NCI-H146 treated with DMSO at 0.1 percent for 48 hours (cell line): Measurements from ENCODE around the gene CELF1.
A peak's percentile ranks its signal among the peaks of the same experiment; 100 is the strongest.

ENCODE experiments used
- DNase-seq: peaks from one replicate; lab custom pipeline; 2025; ENCODE audit not compliant: unreplicated experiment; lab: John Stamatoyannopoulos, UW

Gene CELF1

DNA sequence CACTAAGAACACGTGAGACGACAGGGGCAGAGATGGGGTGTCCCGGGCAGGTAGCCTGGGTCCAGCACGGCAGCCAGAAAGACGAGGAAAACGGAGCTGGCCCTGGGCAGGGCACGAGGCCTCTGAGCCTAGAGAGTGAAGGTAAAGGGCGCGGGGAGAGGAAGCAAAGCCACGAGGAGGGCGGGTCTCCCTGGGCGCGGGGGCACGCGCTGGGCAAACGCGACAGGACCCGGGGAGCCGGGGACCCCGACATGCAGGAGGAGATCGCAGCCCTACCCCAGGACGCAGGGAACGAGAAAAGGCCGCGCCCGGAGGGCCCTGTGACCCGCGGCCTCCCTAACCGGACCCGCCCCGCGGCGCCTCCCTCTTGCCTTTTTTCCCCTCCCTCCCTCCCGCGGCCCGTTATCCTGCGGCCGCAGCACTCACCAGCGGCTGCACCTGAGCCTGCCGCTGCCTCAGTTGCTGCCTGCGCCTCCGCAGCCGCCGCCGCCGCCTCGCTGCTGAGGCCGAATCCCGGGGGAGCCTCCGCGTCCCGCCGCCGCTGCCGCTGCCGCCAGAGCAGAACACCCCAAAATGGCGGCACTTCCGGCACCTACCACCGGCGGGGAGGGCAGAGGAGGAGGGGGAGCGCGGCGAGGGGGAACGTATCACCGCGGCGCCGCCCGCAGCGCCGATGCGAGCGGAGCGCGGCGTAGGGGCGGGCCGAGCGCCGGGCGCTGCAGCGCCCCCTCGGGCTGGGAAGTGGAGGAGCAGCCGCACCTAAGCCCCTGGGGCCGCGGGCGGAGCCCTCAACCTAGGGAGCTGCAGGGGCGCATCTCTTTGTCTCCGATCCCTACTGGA is at the start of gene CELF1:
CELF1 (minus strand) TSS at position 567 of the 840 bp plus-strand sequence. CDS start 53,609 bp downstream, outside the sequence.
- peak; percentile 82 for DNase-seq

DNA sequence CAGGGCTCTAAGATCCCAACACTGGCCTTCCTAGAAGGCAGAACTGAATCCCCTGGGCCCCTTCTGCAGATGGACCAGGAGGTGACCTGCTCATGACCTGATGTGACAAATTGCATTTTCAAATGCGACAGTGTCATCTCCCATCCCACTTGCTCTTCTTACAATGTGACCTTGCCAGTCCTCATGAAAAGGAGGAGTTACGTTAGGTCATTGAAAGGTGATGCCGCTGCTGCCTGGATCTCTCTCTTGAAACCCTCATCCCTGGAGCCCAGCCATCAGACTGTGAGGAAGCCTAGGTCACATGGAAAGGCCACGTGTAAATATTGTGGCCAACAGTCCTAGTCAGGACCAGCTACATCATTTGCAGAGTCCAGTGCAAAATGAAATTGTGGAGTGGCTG is 47.0 kb upstream of the CELF1 start:
- no peak for DNase-seq

DNA sequence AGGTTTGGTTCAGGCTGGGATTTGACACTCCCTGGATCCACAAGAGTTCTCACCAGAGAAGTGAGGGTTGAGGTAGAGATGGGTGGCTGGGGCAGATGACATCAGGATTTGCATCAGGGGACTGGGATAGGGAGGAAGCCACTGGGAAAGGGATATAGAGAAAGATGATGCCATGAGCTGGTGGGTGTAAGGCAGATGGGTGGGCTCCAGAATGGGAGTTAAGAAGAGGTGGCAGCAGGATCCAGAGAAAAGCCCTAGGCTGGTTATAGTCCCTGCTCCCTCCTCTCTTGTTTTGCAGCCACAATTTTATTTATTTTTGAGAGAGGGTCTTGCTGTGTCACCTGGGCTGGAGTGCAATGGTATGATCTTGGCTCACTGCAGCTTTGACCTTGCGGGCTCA is 43.0 kb upstream of the CELF1 start:
- DNase-seq, result no peak

DNA sequence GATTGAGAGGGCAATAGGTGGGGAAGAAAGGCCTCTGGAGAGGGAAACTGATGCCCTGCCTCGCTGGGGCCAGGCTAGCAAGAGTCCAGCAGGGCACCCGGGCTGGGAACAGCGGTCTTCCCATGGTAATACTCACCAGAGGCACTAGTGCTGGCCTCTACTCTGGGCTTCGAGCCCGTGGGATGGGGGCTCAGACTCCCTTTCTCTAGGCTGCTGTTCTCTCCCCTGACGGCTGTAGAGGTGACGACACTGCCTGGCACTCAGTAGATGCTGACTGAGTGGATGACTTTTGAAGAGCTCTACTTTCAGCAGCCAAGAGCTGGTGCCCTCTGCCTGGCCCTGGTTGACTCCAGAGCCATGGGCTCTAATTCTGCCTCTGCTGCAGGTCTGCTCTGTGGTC is 42.1 kb upstream of the CELF1 start:
- no peak for DNase-seq

DNA sequence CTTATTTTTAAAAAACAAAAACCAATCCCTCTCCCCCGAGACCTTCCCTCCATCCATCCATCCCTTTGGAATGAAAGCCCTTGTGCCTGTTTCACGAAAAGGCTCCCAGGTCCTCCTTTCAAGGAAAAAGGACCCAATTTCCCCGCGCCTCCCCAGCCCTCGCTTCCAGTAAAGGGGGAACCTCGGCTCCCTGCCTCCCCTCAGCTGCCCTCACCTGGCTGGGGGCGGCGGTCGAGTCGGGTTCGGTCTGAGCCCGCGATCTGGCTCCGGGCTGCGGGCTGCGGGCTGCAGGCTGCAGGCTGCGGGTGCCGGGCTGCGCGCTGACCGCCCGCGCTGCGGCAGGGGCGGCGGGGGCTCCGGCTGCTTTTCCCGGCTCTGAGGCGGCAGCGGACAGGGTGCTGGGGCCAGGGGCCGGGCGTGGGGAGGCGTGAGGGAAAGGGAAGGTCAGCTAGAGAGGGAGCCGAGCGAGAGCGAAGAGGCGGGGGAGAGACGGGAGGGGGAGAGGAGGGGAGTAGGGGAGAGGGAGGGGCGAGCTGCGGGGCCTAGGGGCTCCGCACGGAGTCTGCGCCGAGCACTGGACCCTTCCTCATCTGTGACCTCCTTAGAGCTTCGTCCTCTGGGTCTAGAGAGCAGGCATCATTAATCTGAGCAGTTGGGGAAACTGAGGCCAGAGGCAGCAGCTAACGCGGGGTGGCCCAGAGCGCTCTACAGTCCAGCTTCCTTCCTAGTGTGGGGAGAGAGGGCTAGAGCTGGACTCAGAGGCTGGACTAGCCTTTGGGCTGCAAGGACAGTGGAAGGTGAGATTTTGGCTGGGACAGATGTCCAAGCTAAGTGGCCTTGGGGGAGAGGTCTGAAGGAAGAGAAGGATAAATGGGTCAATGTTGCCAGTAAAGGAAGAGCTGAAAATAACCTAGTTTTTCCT is 41.3 kb upstream of the CELF1 start, which contains the start of gene C1QTNF4:
C1QTNF4 (minus strand) TSS at position 478 of the 922 bp plus-strand sequence. CDS start 3,601 bp downstream, outside the sequence.
- DNase-seq, result peak; percentile 5

DNA sequence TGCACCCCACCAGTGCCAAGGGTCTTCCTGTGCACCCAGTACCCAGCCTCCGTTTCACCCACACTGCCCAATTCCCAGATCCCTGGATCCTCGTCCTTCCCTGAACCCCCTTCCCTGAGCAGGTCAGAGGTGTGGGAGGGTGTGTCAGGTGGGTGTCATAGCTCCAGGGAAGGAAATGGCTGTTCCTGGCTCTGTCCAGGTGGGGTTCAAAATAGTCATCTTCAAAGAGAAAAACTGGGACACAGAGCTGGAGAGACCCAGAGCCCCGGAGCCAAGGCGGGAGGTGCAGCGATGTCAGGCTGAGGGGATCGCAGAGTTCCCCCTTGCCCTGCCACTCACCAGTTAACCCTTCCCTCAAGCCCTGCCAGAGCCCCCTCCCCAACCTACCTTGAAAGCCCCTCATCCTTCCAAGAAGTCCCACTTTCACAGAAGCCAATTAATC is 40.6 kb upstream of the CELF1 start:
- no peak for DNase-seq

DNA sequence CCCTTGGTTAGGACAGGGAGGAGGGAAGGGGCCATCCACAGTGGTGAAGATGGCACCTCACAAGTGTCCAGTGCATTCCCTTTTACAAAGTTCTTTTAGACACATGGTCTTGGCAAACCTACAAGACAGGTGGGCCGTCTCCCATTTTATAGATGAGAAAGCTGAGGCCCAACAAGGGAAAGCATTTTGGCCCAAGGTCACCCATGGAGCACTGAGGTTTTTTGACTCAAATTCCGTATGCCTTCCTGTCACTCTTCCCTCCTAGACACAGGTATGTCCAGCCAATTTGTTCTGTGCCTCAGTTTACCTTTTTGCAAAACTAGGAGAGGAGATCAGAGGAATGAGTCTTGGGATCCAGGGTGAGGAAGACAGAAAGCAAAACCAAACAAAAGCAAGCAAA is 40.0 kb upstream of the CELF1 start:
- DNase-seq, result no peak

DNA sequence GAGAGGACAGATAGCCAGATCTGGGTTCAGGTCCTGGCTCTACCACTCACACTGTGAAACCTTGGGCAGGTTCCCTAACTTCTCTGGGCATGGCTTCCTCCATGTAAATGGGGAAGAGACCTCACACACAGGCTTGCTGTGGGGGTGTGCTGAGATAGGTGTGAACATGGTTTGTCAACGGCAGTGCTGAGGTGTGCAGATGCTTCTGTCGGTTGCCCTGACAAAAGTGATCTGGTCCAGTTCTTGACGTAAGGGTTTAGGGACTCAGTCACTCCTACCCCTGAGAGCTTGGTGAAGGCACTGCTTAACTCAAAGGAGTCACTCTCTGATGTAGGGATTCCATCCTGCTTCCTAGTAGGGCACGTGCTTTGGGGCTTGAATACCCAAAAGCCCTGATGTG is 39.3 kb upstream of the CELF1 start:
- no peak for DNase-seq

DNA sequence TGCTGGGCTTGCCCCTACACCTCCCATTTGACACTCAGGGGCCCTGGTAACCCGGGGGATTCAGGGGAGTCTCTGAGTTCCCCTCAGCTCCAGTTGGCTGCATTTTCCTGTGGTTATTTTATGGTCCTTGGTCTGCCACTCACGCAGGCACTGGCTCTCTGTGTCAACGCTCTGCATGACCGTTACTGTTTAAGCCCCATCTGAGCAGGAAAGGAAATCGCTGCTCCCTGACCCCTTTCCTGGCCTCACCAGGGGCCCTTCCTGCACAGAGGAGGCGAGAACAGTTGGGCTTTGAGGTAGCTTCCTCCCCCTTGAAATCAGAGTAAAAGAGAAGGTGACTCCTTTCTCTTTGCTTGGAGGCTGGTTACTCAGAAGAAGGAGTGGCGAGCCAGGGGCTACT is 38.8 kb upstream of the CELF1 start:
- no peak for DNase-seq

DNA sequence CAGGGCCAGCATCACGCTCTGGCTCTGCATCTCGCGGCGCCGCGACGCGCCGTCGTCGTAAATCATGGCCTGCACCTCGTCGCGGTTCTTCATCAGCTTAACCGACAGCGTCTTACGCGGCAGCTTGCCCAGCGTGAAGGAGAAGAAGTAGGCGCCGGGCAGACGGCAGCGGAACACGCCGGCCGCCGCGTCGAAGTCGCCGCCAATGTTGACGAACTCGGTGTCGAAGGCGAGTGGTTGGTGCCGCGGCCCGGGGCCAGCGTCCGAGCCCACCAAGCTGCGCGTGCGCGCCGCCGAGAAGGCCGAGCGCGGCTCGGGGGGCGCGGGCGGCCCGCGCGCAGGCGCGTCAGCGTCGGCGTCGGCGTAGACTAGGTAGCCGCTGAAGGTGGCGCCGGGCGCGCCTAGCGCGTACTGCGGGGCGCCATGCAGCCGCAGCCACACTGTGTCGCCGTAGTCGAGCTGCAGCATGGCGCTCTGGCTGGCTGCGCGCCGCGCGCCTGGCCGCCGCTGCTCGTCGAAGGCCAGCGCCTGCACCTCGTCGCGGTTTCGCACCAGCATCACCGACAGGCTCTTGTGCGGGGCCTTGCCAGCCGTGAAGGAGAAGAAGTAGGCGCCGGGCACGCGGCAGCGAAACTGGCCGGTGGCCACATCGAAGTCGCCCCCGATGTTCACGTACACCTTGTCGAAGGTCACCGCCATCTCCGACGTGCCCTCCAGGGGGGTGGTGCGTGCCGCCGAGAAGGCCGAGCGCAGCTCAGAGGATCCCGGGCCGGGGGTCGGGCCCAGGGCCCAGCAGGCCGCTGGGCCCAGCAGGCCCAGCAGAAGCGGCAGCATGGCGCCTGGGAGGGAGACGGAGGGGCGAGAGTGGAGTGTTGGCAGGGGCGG is 37.3 kb upstream of the CELF1 start:
- DNase-seq, result no peak

DNA sequence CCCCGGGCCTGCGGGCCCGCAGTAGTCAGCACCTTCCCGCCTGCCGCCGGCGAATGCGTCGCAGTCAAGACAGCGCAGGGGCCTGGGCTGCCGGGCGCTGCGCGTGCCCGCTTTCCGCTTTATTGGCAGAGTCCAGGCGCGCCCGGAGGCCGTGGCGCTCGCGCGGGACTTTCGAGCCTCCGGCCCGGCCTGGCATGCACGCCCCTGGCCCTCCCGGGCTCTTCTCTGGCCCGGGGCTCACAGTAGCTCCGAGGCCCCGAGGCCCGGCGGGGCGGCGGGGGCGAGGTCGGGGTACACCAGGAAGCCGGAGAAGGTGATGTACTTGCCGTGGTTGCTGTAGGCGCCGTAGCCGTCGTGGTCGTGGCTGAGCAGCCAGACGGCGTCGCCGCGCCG is 36.6 kb upstream of the CELF1 start:
- no peak for DNase-seq

DNA sequence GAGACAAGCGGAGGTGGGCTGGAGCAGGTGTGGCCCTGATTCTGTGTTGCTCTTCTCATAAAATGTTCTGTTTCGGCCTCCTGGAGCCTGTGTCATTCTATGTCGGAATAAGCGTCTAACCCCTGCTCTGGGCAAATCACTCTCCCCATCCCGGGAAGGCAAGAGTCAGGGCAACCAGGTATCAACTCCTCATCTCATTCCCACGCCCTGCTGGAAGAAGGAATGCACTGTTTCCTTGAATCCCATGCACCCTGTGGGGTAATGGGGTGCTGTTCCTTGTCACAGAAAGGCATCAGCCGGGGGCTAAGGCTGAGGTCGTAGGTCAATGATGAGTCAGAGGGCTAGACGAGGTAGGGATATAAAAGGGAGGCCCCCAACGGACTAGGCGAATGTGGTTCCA is 36.2 kb upstream of the CELF1 start:
- no peak for DNase-seq

DNA sequence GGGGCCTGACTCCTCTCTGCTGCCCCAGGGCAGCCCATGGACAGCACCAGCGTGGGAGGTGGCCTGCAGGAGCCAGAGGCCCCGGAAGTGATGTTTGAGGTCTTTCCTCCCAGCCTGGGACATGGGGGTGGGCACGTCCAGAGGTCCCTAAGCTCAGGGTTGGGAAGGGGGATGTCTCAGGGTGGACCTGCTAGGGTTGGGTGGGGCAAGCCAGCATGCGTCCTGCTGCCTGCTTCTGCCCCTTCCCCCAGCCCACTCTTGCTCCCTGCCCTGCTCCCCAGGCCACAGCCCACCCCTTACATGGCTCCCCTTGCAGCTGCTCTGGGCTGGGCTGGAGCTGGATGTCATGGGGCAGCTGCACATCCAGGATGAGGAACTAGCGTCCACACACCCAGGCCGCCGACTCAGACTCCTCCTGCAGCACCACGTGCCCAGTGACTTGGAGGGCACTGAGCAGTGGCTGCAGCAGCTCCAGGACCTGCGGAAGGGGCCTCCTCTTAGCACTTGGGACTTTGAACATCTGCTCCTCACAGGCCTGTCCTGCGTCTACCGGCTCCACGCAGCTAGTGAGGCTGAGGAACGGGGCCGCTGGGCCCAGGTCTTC is 34.9 kb upstream of the CELF1 start:
- DNase-seq, result no peak

DNA sequence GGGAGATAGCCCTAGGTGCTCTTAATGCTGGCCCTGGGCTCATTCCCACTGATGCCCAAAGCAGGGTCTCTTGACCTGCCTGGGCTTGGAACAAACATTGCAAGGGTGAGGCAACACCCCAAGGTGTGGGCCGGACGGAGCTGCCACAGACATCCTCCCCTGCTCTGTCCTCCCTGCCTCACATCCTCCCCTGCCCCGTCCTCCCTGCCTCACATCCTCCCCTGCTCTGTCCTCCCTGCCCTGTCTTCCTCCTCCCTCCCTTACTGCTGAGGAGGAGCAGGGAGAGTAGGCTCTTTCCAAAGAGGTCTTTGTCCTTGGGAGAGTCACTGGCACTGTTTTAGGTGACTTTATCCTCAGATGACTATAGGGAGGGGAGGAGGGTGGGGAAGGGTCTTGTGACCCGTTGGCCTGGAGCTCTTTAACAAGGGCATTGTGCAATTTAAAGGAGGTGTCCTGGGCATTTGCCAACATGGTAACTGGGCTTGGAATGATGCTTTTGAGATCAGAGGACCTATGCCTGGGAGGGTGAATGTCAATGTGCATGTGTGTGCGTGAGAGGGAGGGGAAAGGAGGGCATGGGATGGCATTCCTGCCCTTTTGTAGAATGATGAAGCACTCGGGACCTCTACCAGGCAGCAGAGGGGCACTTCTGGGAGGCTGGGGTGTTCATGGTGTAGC is 34.2 kb upstream of the CELF1 start:
- no peak for DNase-seq

DNA sequence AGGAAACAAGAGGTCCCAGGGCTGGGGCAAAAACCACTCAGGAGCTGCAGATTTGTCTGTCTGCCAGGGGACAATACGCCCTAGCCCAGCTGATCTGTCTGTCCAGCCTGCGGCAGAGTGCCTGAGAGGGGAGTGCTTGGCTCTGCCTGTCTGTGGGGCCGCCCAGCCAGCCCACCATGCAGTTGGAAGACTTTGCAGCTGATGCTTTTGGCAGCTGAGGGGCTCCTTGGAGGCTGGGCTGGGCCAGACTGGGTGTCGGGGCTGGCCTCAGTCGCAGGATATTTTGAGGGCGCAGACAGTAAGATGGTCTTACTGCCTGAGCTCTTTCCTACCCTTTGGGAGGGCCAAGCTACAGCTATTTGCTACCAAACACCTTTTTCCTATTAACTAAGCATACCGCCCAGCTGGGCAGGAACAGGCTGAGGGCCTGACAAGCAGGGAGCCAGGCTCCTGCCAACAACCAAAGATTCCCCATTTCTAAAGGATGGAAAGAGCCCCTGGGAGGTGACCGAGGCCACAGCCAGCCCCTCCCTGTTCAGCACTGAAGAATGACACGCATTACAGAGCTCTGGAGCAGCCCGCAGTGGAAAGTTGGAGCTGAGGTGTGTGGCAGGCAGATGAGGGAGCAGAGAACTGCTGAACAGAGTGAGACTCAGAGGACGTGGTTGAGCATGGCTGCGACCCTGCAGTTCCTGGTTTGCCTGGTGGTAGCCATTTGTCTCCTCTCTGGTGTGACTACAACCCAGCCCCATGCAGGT is 33.3 kb upstream of the CELF1 start, which contains the start of gene FAM180B:
FAM180B (plus strand) TSS at position 581 of the 758 bp plus-strand sequence; CDS start at position 672, 91 bp downstream.
- no peak for DNase-seq

DNA sequence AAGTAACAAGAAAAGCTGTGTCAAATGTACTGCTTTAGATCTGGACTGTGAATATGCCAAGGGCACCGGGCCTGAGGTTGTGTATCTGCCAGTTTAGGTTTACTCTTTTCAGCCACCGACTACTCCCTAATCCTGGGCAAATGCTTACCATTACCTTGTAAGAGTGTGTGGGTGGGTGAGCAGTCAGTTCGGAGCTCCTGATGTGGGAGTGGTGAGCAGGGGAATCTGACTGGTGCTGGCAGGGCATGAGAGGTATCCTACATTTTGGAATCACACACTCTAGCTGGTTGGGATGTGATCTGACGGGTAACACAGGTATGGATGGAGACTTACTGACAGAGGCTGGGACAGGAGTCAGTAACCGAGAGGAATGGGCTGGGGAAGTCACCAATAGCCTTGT is 30.9 kb upstream of the CELF1 start:
- DNase-seq, result no peak

DNA sequence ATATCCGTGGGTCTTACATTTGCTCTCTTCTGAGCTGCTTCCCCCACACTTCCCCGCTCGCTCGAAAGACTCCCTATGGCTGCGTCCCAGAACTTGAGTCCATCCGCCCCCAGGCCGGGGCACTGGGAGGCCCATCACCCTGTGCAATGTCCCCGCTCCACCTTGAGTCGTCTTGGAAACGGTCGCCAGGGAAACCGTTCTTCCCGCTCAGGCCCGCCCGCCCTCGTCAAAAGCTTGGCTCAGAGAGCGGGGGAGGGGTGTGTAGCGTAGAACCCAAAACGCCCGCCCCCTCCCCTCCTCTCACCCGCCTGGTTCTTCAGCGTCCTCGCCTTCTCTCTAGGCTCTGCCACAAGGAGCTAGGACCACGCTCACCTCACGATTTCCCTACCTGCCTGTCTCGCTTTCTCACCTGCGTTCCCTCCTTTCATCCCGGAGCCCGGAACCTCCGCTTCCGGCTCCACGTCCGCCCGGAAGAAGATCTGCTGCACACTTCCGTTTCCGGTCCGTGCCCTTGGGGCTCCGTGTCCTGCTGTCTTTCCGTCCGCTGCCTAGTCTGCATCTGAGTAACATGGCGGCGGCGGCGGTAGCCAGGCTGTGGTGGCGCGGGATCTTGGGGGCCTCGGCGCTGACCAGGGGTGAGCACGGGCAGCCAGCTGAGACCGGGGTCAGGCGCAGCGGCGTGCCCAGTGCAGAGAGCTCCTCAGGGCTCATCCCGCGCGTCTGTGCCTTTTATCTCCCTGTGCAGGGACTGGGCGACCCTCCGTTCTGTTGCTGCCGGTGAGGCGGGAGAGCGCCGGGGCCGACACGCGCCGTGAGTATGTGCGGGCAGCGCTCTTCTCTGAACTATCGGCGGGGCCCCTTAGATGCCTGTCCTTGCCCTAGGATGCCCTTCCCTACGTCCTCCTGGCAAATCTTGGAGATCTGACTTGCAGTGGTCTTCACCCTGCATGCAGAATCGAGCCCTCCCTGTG is 25.9 kb upstream of the CELF1 start, which contains the start of the genes KBTBD4 and NDUFS3:
KBTBD4 (minus strand) TSS at position 447 of the 971 bp plus-strand sequence; CDS start at position 428, 19 bp downstream.
NDUFS3 (plus strand) TSS at position 551 of the 971 bp plus-strand sequence; CDS start at position 569, 18 bp downstream.
- DNase-seq, result peak; percentile 90
